ENCODE data around the gene CDH13. TPM values are rescaled to one million over a fixed set of nuclear protein-coding genes. Genes with fewer than 3 reads are reported as not detected.

The CDH13 gene
- total RNA-seq, 1 experiment from 2014 or later = 36.5 TPM

GRCh38 chr16:83550183-83550569, 923.4 kb downstream of the CDH13 start:
- no peak for DNase-seq (ENCODE audit: low read depth)

- peak; percentile 71 for DNase-seq (ENCODE audit: low read depth)
These were observed 925.5 kb downstream of the CDH13 start for GRCh38 chr16:83552228-83552627.

GRCh38 chr16:83552930-83553329, 926.2 kb downstream of the CDH13 start:
- DNase-seq (ENCODE audit: low read depth) = no peak

DNA sequence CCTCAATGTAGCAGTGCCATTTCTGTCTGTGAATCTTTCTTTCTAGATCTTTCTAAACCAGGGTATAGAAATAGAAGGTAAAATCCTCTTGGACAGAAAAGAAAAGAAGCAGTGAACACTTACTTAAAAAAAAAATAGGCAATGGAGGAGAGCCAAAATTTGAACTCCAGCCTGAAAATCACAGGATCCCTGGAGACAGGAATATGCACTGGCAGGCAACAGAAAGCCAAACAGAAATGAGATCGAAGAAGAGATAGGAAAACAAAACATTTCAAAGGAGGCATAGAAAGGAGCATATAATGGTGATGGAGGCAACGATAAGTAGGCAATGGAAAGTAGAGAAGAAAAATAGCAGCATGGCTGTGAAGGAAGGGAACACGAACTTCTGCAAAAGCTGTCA, 927.3 kb downstream of the CDH13 start:
- no peak for DNase-seq (ENCODE audit: low read depth)

DNA sequence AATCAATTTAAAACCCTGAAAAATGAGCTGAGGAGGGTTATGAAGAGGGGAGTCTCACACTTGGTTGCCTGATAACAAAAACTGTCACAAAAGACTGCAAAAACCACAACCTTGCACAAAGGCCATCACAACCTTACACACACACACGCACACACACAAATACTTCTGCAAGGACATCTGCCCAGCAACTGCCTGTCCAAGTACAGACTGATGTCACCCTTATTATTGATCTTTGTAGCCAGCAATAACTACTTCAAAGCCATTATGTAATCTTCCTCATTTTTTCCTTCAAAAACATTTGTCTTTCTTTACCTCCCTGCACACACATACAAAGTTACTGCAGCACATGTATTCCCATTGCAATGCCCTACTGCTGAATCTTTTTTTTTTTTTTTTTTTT, 927.8 kb downstream of the CDH13 start:
- DNase-seq (ENCODE audit: low read depth) = no peak

DNA sequence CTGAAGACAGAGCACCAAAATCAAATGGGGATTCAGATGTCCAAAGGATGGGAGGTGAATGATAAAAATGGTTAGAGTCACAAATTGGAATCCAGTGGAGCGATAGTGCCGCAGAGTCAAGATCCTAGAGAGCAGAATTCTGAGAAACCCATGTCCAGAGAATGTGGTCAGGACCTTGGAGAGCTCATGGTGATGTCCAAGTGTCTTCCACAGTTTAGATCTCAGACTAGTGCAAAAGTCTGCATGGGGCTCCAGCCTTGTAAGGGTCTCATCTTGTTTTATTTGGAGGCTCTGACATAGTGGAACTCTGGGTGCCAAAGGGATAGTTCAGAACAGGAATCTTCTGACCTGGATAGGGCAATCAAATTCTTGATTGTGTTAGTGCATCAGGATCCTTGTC, 935.1 kb downstream of the CDH13 start:
- DNase-seq (ENCODE audit: low read depth) = no peak

DNA sequence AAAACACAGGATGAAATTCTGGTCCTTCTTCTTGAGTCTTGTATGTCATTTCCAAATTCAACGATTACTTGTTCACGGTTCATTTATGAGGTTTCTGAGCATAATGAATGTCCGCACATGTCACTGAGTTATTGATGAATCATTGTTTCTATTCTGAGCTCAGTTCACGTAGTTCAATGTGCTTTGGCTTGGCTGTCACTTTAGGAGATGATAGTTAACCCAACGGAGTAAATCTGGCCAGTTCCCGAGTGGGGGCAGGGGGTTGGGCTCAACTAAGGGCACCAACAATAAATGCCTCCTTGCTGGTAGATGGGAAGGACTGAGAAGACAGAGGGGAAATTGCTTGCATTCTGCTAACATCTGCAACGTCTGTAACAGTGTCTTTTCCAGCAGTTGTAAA, 941.6 kb downstream of the CDH13 start:
- no peak for DNase-seq (ENCODE audit: low read depth)

DNA sequence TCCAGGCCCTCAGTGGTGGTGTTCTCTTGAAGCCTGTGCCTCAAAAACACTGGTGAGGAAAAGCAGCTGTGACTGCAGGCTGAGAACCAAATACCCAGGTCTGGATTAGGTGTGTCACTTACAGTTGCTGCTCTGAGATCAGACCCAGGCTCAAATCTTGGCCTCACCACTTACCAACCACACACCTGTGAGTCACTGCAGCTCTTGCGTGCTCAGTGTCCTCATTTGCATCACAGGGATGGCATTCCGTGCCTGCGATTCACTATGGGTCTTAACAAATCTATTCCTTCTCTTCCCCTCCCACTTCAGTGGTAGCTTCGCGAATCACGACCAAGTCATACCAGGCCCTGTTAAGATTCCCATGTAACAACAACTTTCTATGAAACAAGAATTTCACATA, 947.6 kb downstream of the CDH13 start:
- peak; percentile 86 for DNase-seq (ENCODE audit: low read depth)

DNA sequence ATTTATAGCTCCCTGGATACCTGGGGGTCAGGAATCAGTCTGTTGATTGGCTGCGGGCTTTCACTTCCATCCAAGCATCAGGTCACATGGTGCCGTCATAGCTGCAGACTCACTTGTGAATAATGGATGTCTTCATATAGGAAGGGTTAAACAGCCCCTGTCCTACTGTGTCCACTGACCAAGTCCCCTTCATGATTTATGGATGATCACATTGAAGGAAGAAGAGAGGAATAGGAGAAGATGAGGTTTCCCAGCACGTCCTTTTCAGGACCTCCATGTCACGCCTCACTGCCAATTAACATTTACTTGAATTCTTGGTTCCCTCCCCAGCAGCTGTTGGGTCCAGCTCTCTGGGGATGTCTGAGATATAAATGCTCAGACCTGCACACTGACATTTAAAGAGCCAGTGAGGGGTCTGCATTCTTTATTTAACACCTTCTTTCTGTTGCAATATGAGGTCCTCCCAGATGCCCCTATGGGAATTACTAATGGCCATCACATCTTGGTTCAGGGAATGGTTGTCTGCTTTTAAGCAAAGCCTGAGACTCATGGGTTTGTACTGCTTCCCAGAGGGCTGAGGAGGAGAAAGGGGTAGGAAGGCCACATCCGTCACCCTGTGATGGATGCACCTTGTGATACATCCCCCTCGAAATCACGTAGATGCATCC, 950.4 kb downstream of the CDH13 start:
- no peak for DNase-seq (ENCODE audit: low read depth)

GRCh38 chr16:83578171-83578570, 951.4 kb downstream of the CDH13 start:
- DNase-seq (ENCODE audit: low read depth) = no peak

- no peak for DNase-seq (ENCODE audit: low read depth)
These were observed 952.3 kb downstream of the CDH13 start for GRCh38 chr16:83579027-83579426.

DNA sequence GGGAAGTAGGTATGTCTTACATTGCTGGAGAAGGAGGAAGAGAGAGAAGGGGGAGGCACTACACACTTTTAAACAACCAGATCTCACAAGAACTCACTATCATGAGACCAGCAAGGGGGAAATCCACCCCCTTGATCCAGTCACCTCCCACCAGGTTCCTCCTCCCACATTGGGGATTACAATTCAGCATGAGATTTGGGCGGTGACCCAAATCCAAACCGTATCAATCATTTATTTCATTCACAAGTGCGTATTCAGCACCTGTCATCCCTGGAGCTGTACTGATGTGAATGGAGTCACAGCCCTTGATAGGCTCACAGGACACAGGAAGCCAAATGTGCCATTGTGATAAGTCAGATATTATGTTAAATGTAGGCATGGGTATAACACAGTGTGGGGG, 952.7 kb downstream of the CDH13 start:
- DNase-seq (ENCODE audit: low read depth) = no peak

- DNase-seq (ENCODE audit: low read depth) = no peak
These were observed 954.3 kb downstream of the CDH13 start for GRCh38 chr16:83581082-83581481.

GRCh38 chr16:83581994-83582747, 955.4 kb downstream of the CDH13 start:
- no peak for DNase-seq (ENCODE audit: low read depth)

DNA sequence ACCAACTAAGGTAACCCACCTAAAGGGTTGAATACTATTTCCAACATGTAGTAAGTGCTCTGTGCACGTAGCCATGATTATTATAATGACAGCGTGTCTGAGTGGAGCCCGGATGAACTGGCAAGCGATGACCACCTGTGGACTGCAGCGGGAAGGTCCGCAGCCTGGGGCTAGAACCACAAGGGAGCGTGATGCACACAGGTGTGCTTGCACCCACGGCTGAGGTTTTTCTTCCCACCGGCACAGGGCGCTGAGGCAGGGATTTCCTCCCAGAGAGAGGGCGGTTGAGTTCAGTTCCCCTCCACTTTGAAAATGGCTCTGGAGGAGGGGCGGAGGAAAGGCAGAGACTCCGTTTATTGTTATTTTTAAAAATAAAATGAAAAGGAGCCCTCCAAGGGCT, 959.3 kb downstream of the CDH13 start:
- no peak for DNase-seq (ENCODE audit: low read depth)

DNA sequence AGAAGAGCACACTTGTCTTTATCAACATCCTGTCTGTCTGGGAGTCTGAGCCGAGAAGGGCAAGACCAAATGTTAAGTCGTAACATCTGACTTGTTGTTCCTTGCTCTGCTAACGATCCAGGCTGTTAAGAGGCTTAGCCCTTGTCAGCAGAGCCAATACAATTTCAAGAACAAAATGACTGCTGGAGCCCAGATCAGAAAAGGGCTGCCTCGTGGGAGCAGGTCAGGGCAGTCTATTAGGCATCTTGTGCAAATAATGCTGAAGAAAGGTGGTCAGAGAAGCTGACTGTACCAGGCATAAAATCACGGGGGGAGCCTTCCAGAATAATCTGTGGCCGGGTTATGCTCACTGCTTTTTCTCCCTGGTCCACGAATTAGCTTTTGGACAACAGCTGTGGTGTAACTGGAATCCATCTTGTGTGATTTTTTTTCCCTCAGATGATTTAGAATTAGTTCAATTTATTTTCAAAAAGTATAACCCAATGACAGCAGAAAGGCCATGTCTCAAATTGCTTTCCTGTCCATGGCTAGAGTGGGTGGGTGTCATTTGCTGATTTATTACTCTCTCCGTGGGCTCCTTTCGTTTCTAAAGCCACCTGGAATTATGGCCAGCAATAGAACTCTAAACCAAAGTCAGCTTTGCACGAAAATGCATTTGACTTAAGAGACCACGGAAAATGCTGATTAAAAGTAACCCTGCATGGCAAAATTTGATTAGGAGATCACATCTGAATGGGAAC, 959.9 kb downstream of the CDH13 start:
- DNase-seq (ENCODE audit: low read depth) = no peak

DNA sequence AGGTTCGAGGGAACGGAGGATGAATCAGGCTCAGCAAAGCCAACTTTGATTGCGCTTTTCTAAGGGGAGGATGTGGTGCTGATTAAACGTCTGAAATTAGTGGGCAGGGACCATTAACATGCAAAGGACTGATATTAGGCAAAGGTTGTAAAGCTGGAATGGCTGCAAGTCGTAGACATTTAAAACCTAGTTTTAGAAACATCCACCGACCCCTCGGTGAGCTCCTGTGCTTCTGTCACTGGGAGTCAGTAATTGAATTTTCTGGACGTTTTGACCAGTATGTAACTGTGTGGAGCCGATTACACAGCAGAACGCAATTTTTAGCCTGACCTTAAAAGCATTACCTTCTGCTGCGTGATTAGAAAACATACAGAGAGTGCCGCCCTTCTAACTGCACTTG, 960.4 kb downstream of the CDH13 start:
- no peak for DNase-seq (ENCODE audit: low read depth)

DNA sequence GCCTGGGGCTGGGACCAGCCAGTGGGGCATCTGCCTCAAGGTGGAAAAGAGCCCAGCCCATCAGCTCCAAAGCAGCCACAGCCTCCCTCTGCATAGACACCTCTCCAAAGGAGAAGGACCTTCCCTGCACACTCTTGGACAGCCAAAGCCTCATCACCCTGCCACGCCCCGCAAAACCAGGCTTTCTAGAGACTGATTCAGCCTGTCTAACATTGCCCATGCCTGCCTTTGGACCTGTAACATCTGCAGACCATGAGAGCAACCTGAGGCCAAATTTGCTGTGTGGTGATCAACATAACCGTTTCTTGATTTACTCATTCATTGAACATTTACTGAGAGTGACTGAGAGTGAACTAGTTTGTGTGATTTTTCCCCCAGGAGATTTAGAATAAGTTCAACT, 961.3 kb downstream of the CDH13 start:
- no peak for DNase-seq (ENCODE audit: low read depth)

DNA sequence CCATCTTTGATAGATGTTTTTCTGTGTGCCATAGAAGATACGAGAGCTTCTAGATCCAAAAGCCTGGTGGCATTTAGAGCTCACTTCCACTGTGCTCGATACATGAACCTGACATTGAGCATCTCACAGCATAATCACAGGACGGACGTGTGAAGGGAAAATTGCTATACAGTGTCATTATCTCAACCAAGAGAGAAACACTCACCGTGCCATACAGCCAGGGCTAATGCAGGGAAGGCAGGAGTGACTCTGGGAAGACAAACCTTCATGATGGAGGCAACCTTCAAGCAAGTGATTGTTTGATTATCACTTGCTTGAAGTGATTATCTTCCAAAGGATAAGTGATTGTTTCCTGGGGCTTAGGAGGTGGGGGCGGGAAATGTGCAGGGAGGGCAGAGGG, 962.8 kb downstream of the CDH13 start:
- DNase-seq (ENCODE audit: low read depth) = no peak

DNA sequence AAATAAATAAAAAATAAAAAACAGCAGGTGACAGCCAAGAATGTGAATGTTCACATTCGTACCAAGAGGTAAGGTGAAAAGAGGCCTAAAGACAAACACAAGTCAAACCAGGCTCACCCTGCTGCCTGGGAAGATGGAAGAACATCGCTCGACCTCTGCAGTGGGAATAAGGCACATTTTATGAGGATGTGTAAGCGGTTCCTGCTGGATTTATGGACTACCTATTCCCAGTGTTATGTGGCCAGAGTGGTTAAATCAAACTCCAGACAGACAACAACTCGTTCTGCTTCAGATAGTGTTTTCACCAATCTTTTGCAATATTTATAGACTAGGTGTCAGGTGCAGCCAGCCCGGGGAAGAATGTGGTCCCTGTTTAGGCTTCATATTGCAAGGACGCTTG, 966.0 kb downstream of the CDH13 start:
- no peak for DNase-seq (ENCODE audit: low read depth)

GRCh38 chr16:83599789-83600462, 973.2 kb downstream of the CDH13 start:
- DNase-seq (ENCODE audit: low read depth) = no peak
